Progenitor cell of endocrine pancreas (in vitro differentiated cells): ENCODE measurements around the gene SACM1L. TPM values are rescaled to one million over a fixed set of nuclear protein-coding genes. Genes with fewer than 3 reads are reported as not detected.

Experiments used
- DNase-seq: peaks from one replicate; pipeline ENCODE4 v3.0.0; 2021; ENCODE audit warnings: low spot score; ENCODE audit not compliant: unreplicated experiment
- H3K27ac Mint-ChIP-seq: 2 replicates; pipeline ENCODE4 v1.8.0; 2021; ENCODE audit warnings: mild to moderate bottlenecking, moderate library complexity, mixed read lengths
- H3K27me3 Mint-ChIP-seq: 2 replicates; pipeline ENCODE4 v1.8.0; 2021; ENCODE audit warnings: mixed read lengths
- H3K36me3 Mint-ChIP-seq: 2 replicates; pipeline ENCODE4 v1.8.0; 2022; ENCODE audit warnings: mixed read lengths; ENCODE audit not compliant: insufficient read depth
- H3K4me1 Mint-ChIP-seq: 2 replicates; pipeline ENCODE4 v1.8.0; 2021; ENCODE audit warnings: low read depth, mixed read lengths
- H3K4me3 Mint-ChIP-seq: 2 replicates; pipeline ENCODE4 v1.8.0; 2021; ENCODE audit warnings: low read depth, mild to moderate bottlenecking, moderate library complexity, mixed read lengths
- H3K9me3 Mint-ChIP-seq: 2 replicates; pipeline ENCODE4 v1.8.0; 2021; ENCODE audit warnings: low read depth, mixed read lengths
- total RNA-seq: library from RNA; stranded (reverse); gene quantifications from 2 replicates; pipeline ENCODE4 v1.2.1, GENCODE V29; 2021
- TF ChIP-seq, protein P1 (sequence below): fragments of 200-600 bp; sonication (generic); IDR thresholded peaks from one replicate; pipeline ENCODE4 v1.5.0; 2021; ENCODE audit warnings: antibody characterized with exemption, mild to moderate bottlenecking; ENCODE audit not compliant: unreplicated experiment

The SACM1L gene
- total RNA-seq, 1 donor from 2014 or later: 56.7 TPM

GRCh38 chr3:45686850-45687249 lies 2.3 kb upstream of the SACM1L start:
- H3K27ac Mint-ChIP-seq: no peak overlapping the region
- no peak for DNase-seq
- peaks cover 3% of the 10 kb centered on the region for H3K36me3 Mint-ChIP-seq
- H3K9me3 Mint-ChIP-seq: no peaks in the 10 kb centered on the region
- no peaks in the 10 kb centered on the region for H3K27me3 Mint-ChIP-seq
- TF ChIP-seq, protein P1, sequence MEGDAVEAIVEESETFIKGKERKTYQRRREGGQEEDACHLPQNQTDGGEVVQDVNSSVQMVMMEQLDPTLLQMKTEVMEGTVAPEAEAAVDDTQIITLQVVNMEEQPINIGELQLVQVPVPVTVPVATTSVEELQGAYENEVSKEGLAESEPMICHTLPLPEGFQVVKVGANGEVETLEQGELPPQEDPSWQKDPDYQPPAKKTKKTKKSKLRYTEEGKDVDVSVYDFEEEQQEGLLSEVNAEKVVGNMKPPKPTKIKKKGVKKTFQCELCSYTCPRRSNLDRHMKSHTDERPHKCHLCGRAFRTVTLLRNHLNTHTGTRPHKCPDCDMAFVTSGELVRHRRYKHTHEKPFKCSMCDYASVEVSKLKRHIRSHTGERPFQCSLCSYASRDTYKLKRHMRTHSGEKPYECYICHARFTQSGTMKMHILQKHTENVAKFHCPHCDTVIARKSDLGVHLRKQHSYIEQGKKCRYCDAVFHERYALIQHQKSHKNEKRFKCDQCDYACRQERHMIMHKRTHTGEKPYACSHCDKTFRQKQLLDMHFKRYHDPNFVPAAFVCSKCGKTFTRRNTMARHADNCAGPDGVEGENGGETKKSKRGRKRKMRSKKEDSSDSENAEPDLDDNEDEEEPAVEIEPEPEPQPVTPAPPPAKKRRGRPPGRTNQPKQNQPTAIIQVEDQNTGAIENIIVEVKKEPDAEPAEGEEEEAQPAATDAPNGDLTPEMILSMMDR: no peak
- no peak overlapping the region for H3K4me3 Mint-ChIP-seq
- H3K4me1 Mint-ChIP-seq: peaks cover 26% of the 10 kb centered on the region

DNA sequence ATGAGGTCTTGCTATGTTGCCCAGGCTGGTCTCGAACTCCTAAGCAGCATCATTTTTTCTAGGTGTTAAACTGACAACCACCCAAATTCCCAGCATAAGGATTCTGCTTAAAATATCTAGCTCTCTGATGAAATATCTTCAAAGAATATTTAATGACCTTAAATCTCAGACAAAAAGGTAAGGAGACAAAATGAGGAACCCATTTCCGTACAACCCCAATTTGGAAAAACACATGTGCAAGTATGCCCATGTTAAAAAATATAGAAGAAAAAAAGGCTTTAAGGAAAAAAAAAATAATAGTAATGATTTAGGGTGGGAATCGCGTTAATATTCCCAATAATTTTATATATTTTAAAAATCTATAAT lies 1.4 kb upstream of the SACM1L start:
- H3K4me3 Mint-ChIP-seq: peak overlapping the region; percentile 47
- H3K27me3 Mint-ChIP-seq: no peaks in the 10 kb centered on the region
- peaks cover 9% of the 10 kb centered on the region for H3K36me3 Mint-ChIP-seq
- TF ChIP-seq, protein P1: no peak
- no peak for DNase-seq
- peaks cover 32% of the 10 kb centered on the region for H3K4me1 Mint-ChIP-seq
- H3K9me3 Mint-ChIP-seq: no peaks in the 10 kb centered on the region
- no peak overlapping the region for H3K27ac Mint-ChIP-seq

DNA sequence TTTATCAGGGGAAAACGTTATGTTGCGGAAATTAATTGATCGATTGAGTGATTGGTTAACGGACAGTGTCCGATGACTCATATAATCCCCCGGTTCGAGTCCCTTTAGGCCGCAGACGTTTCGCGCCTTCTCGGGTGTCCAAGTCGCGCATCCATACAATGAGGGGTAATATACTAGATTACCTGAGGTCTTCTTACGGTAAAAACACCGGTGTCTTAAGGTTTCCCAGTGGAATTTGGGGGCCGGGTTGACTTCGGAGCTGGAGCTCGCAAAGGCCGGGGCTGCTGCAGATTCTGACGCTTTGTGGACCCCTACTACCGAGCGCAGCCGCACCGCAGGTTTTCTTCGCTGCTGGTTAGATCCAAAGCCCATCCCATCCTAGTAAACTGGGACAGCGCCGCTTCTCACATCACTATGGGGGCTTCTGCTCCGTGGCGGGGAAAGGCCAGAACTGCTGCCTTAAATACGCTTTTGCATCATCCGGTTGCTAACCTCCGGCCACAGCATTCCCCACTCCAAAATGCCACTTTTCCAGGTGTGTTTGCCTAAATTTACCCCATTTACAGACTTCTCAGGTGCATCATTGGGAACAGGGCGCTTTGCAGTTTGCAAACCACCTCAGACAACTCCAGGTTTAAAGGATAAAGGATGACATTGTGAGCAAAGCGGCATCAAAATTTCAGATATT lies 858 bp upstream of the SACM1L start:
- H3K9me3 Mint-ChIP-seq: no peaks in the 10 kb centered on the region
- TF ChIP-seq, protein P1: no peak
- DNase-seq: peak; percentile 16
- H3K4me3 Mint-ChIP-seq: peak overlapping the region; percentile 91
- H3K27me3 Mint-ChIP-seq: no peaks in the 10 kb centered on the region
- H3K27ac Mint-ChIP-seq: peak overlapping the region; percentile 100
- H3K36me3 Mint-ChIP-seq: peaks cover 9% of the 10 kb centered on the region
- H3K4me1 Mint-ChIP-seq: peaks cover 32% of the 10 kb centered on the region

DNA sequence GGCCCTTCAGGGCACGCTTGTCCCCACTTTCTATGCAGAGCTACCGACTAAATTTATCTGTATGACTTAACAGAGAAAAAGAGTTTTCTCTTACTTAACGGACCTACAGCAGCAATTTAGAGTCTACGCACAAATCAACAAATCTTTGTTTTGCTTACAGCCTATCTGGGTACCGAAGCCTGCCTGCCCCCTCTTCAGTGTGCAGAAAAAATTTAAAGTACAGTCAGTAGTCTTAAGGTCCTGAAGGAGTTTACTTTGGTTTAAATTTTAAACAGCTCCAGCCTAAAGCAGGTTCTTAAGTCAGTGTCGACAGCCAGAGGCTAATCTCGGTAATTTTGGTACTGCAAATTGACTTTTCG lies 570 bp downstream of the SACM1L start:
- Mint-ChIP-seq H3K27ac (peak overlapping the region; percentile 100), H3K4me3 (peak overlapping the region; percentile 91), H3K4me1 (peaks cover 35% of the 10 kb centered on the region), H3K9me3 (no peaks in the 10 kb centered on the region), H3K36me3 (peaks cover 11% of the 10 kb centered on the region), H3K27me3 (no peaks in the 10 kb centered on the region)
- TF ChIP-seq, protein P1: no peak
- DNase-seq: no peak

DNA sequence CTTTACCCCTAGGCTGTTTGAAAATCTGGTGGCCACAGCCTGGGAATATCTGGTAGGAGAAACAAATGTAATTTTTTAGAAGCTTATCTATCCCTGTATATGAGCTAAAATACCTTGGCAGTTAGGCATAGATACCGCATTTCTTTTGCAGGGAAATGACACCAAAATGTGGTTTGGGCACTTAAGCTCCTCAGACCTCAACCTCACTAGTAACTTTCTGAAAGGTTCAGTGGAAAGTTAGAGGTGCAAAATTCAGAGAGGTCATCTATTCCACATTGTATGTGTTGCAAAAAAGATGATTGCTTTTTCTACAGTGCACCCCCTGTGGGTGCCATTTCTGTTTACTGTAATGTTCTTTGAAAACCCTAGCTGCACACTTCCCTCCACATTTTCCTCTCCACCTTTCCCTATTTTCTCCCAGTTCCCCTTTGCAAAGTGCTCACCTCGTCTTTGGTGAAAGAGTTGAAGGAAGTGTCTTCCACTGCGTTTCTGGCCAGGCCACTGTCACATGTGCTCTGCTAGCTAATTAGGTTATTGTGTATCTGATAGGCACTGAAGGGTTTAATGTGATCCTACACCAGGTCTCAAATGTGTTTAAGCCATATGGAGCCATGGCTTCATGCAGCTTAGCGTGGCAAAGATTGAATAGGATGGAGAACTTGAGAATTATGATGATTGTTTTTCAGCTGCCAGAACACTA lies 1.3 kb downstream of the SACM1L start:
- Mint-ChIP-seq H3K36me3 (peaks cover 12% of the 10 kb centered on the region), H3K4me3 (peak overlapping the region; percentile 91), H3K27me3 (no peaks in the 10 kb centered on the region), H3K27ac (peak overlapping the region; percentile 100), H3K9me3 (no peaks in the 10 kb centered on the region), H3K4me1 (peaks cover 35% of the 10 kb centered on the region)
- DNase-seq: no peak
- TF ChIP-seq, protein P1: no peak
